ENCODE data around the gene PARD3B.

Gene PARD3B

GRCh38 chr2:204720874-204721273 lies 175.6 kb downstream of the PARD3B start:
- no peak for FAIRE-seq
- DNase-seq (ENCODE audit: insufficient read length): no peak
- no peak for TF ChIP-seq POLR2AphosphoS5 (IDR thresholded peaks at IDR 0.05; ENCODE audit: low read depth, low read length)
- TF ChIP-seq TAF1 (IDR thresholded peaks at IDR 0.05; ENCODE audit: borderline replicate concordance, low read depth, low read length): no peak

- FAIRE-seq: no peak
- no peak for TF ChIP-seq POLR2AphosphoS5 (IDR thresholded peaks at IDR 0.05; ENCODE audit: low read depth, low read length)
- no peak for TF ChIP-seq TAF1 (IDR thresholded peaks at IDR 0.05; ENCODE audit: borderline replicate concordance, low read depth, low read length)
- TF ChIP-seq POLR2A (IDR thresholded peaks at IDR 0.05; ENCODE audit: low read depth, low read length): no peak
- DNase-seq (ENCODE audit: insufficient read length): no peak
These were observed 176.9 kb downstream of the PARD3B start for GRCh38 chr2:204722207-204722606.

GRCh38 chr2:204722691-204723090 lies 177.4 kb downstream of the PARD3B start:
- FAIRE-seq (no peak), DNase-seq (ENCODE audit: insufficient read length) (no peak)
- no peak for TF ChIP-seq TAF1 (IDR thresholded peaks at IDR 0.05; ENCODE audit: borderline replicate concordance, low read depth, low read length)
- no peak for TF ChIP-seq POLR2A (IDR thresholded peaks at IDR 0.05; ENCODE audit: low read depth, low read length)
- TF ChIP-seq POLR2AphosphoS5 (IDR thresholded peaks at IDR 0.05; ENCODE audit: low read depth, low read length): no peak

GRCh38 chr2:204725693-204726360 lies 180.6 kb downstream of the PARD3B start:
- DNase-seq (ENCODE audit: insufficient read length): no peak

GRCh38 chr2:204726831-204727230 lies 181.6 kb downstream of the PARD3B start:
- no peak for TF ChIP-seq TAF1 (IDR thresholded peaks at IDR 0.05; ENCODE audit: borderline replicate concordance, low read depth, low read length)
- no peak for TF ChIP-seq POLR2AphosphoS5 (IDR thresholded peaks at IDR 0.05; ENCODE audit: low read depth, low read length)
- no peak for DNase-seq (ENCODE audit: insufficient read length)
- no peak for FAIRE-seq

More at GRCh38 chr2:204725693-204726360, 180.6 kb downstream of the PARD3B start:
- TF ChIP-seq POLR2A (IDR thresholded peaks at IDR 0.05; ENCODE audit: low read depth, low read length) (no peak), POLR2AphosphoS5 (IDR thresholded peaks at IDR 0.05; ENCODE audit: low read depth, low read length) (no peak), TAF1 (IDR thresholded peaks at IDR 0.05; ENCODE audit: borderline replicate concordance, low read depth, low read length) (no peak)
- FAIRE-seq: no peak

GRCh38 chr2:204727368-204727767 lies 182.1 kb downstream of the PARD3B start:
- TF ChIP-seq POLR2AphosphoS5 (IDR thresholded peaks at IDR 0.05; ENCODE audit: low read depth, low read length): no peak
- TF ChIP-seq TAF1 (IDR thresholded peaks at IDR 0.05; ENCODE audit: borderline replicate concordance, low read depth, low read length): no peak
- no peak for TF ChIP-seq POLR2A (IDR thresholded peaks at IDR 0.05; ENCODE audit: low read depth, low read length)
- DNase-seq (ENCODE audit: insufficient read length) (no peak), FAIRE-seq (no peak)

- no peak for DNase-seq (ENCODE audit: insufficient read length)
- TF ChIP-seq TAF1 (IDR thresholded peaks at IDR 0.05; ENCODE audit: borderline replicate concordance, low read depth, low read length): no peak
- no peak for TF ChIP-seq POLR2AphosphoS5 (IDR thresholded peaks at IDR 0.05; ENCODE audit: low read depth, low read length)
- no peak for TF ChIP-seq POLR2A (IDR thresholded peaks at IDR 0.05; ENCODE audit: low read depth, low read length)
- FAIRE-seq: no peak
These were observed 185.3 kb downstream of the PARD3B start for GRCh38 chr2:204730603-204731002.

- no peak for FAIRE-seq
- no peak for DNase-seq (ENCODE audit: insufficient read length)
These were observed 186.7 kb downstream of the PARD3B start for GRCh38 chr2:204732019-204732418.

GRCh38 chr2:204737296-204737695 lies 192.0 kb downstream of the PARD3B start:
- FAIRE-seq (no peak), DNase-seq (ENCODE audit: insufficient read length) (no peak)
- no peak for TF ChIP-seq POLR2A (IDR thresholded peaks at IDR 0.05; ENCODE audit: low read depth, low read length)
- no peak for TF ChIP-seq POLR2AphosphoS5 (IDR thresholded peaks at IDR 0.05; ENCODE audit: low read depth, low read length)
- TF ChIP-seq TAF1 (IDR thresholded peaks at IDR 0.05; ENCODE audit: borderline replicate concordance, low read depth, low read length): no peak

More at GRCh38 chr2:204732019-204732418, 186.7 kb downstream of the PARD3B start:
- TF ChIP-seq POLR2A (IDR thresholded peaks at IDR 0.05; ENCODE audit: low read depth, low read length): no peak
- TF ChIP-seq POLR2AphosphoS5 (IDR thresholded peaks at IDR 0.05; ENCODE audit: low read depth, low read length): no peak
- no peak for TF ChIP-seq TAF1 (IDR thresholded peaks at IDR 0.05; ENCODE audit: borderline replicate concordance, low read depth, low read length)

GRCh38 chr2:204738721-204739120 lies 193.4 kb downstream of the PARD3B start:
- DNase-seq (ENCODE audit: insufficient read length): no peak
- no peak for TF ChIP-seq POLR2AphosphoS5 (IDR thresholded peaks at IDR 0.05; ENCODE audit: low read depth, low read length)
- no peak for TF ChIP-seq TAF1 (IDR thresholded peaks at IDR 0.05; ENCODE audit: borderline replicate concordance, low read depth, low read length)
- TF ChIP-seq POLR2A (IDR thresholded peaks at IDR 0.05; ENCODE audit: low read depth, low read length): no peak
- no peak for FAIRE-seq

- TF ChIP-seq POLR2A (IDR thresholded peaks at IDR 0.05; ENCODE audit: low read depth, low read length) (no peak), TAF1 (IDR thresholded peaks at IDR 0.05; ENCODE audit: borderline replicate concordance, low read depth, low read length) (no peak), POLR2AphosphoS5 (IDR thresholded peaks at IDR 0.05; ENCODE audit: low read depth, low read length) (no peak)
- FAIRE-seq: no peak
- DNase-seq (ENCODE audit: insufficient read length): no peak
These were observed 198.2 kb downstream of the PARD3B start for GRCh38 chr2:204743393-204743960.

- no peak for TF ChIP-seq POLR2A (IDR thresholded peaks at IDR 0.05; ENCODE audit: low read depth, low read length)
- TF ChIP-seq TAF1 (IDR thresholded peaks at IDR 0.05; ENCODE audit: borderline replicate concordance, low read depth, low read length): no peak
- TF ChIP-seq POLR2AphosphoS5 (IDR thresholded peaks at IDR 0.05; ENCODE audit: low read depth, low read length): no peak
- DNase-seq (ENCODE audit: insufficient read length) (no peak), FAIRE-seq (no peak)
These were observed 199.2 kb downstream of the PARD3B start for GRCh38 chr2:204744506-204744905.

Measured in GM12892 (cell line).